ENCODE data around the gene MARK1. TPM values are rescaled to one million over a fixed set of nuclear protein-coding genes. Genes with fewer than 3 reads are reported as not detected.

MARK1 gene
- polyA plus RNA-seq, 1 of the 3 experiments (the other 2 are of a cell fraction): 3.1 TPM

DNA sequence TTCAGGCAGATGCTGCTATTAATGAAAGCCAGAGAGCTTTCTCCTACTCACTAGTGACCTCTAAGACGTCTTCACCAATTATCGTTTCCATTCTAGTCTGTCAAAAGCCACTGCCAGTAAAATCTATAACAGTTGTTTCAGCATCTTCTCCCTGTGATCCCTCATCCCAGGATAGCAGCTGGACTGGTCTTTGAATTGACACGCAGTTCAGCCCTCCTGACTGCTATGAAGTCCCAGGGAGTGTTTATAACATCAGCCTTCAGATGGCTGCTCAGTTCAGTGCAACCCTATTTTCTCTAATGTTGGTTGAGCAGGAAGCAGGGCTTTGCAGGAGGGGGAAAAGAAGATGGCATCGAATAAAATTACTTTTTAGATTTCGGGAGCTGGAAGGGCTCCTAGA is 23.6 kb upstream of the MARK1 start:
- H3K36me3 ChIP-seq (replicated peaks in 1 of 2; ENCODE audit: control insufficient read depth in 1 of 2, insufficient read depth in 2 of 2, low read length in 1 of 2): no peaks in the 10 kb centered on the region
- H2AFZ ChIP-seq (ENCODE audit: low read depth): no peak overlapping the region
- H3K4me2 ChIP-seq: no peak overlapping the region
- no peak overlapping the region for H3K9ac ChIP-seq
- no peak for DNase-seq
- ChIA-PET POLR2A (no interaction called here), CTCF (interaction anchor here (1.5 to 1.8 kb wide), 2 partner anchors 21 to 272 kb away, joined by 4 to 5 read pairs; no protein-coding TSS in a partner anchor)
- no peaks in the 10 kb centered on the region for H3K4me1 ChIP-seq (ENCODE audit: control insufficient read depth in 1 of 2, insufficient read depth in 2 of 2, low read depth in 1 of 2, low read length in 1 of 2)
- no peaks in the 10 kb centered on the region for H4K20me1 ChIP-seq (ENCODE audit: insufficient read depth)
- H3F3A ChIP-seq (replicated peaks; ENCODE audit: insufficient read depth): no peaks in the 10 kb centered on the region
- H3K9me3 ChIP-seq: no peaks in the 10 kb centered on the region
- no peaks in the 10 kb centered on the region for H3K79me2 ChIP-seq (ENCODE audit: insufficient read depth)
- H3K4me3 ChIP-seq (ENCODE audit: low read depth in 2 of 2, low read length in 1 of 2): no peak overlapping the region
- H3K27me3 ChIP-seq (ENCODE audit: insufficient read depth): no peaks in the 10 kb centered on the region; the same call in 1 of the 2 replicates
- no peaks in the 10 kb centered on the region for H3K9me2 ChIP-seq
- H3K27ac ChIP-seq (ENCODE audit: low read depth in 2 of 2, low read length in 1 of 2): no peak overlapping the region
- WGBS (ENCODE audit: low lambda C conversion rate): 68% methylated on average over 5 of the region's 5 CpGs
- TF ChIP-seq SIN3A (IDR thresholded peaks at IDR 0.05; ENCODE audit: borderline replicate concordance, low read depth, low read length) (no peak), TAF1 (IDR thresholded peaks at IDR 0.05; ENCODE audit: borderline replicate concordance, low read depth, low read length) (no peak), ELF1 (IDR thresholded peaks at IDR 0.05) (no peak), CHD2 (IDR thresholded peaks at IDR 0.05; ENCODE audit: low read length, partially characterized antibody) (no peak), RCOR1 (IDR thresholded peaks at IDR 0.05; ENCODE audit: low read length) (no peak), JUND (IDR thresholded peaks at IDR 0.05) (no peak), YY1 (IDR thresholded peaks at IDR 0.05; ENCODE audit: low read depth) (no peak), EP300 (IDR thresholded peaks at IDR 0.05; ENCODE audit: borderline replicate concordance in 1 of 2, low read depth in 1 of 2, low read length in 1 of 2) (no peak), FOXM1 (IDR thresholded peaks at IDR 0.05; ENCODE audit: low read depth) (no peak), FOXJ3 (CRISPR knock-in tag; IDR thresholded peaks at IDR 0.05) (no peak)

GRCh38 chr1:220507085-220507484 is 20.9 kb upstream of the MARK1 start:
- Histone ChIP-seq H3K4me3 (ENCODE audit: low read depth in 2 of 2, low read length in 1 of 2) (no peak overlapping the region), H3K4me2 (no peak overlapping the region), H3K79me2 (ENCODE audit: insufficient read depth) (no peaks in the 10 kb centered on the region), H3K27me3 (ENCODE audit: insufficient read depth) (no peaks in the 10 kb centered on the region; the same call in 1 of the 2 replicates), H4K20me1 (ENCODE audit: insufficient read depth) (no peaks in the 10 kb centered on the region), H3K9me2 (no peaks in the 10 kb centered on the region), H3K9me3 (no peaks in the 10 kb centered on the region), H3F3A (replicated peaks; ENCODE audit: insufficient read depth) (no peaks in the 10 kb centered on the region), H3K27ac (ENCODE audit: low read depth in 2 of 2, low read length in 1 of 2) (no peak overlapping the region), H3K4me1 (ENCODE audit: control insufficient read depth in 1 of 2, insufficient read depth in 2 of 2, low read depth in 1 of 2, low read length in 1 of 2) (no peaks in the 10 kb centered on the region), H3K9ac (no peak overlapping the region), H2AFZ (ENCODE audit: low read depth) (no peak overlapping the region), H3K36me3 (replicated peaks in 1 of 2; ENCODE audit: control insufficient read depth in 1 of 2, insufficient read depth in 2 of 2, low read length in 1 of 2) (no peaks in the 10 kb centered on the region)
- no peak for DNase-seq
- WGBS (ENCODE audit: low lambda C conversion rate): 61% methylated on average over 5 of the region's 5 CpGs
- POLR2A ChIA-PET: no interaction called here
- CTCF ChIA-PET: interaction anchor here (0.9 kb wide), 1 partner anchor 50 kb away, joined by 3 read pairs; no protein-coding TSS in a partner anchor
- TF ChIP-seq FOXJ3 (CRISPR knock-in tag; IDR thresholded peaks at IDR 0.05) (no peak), MXI1 (IDR thresholded peaks at IDR 0.05; ENCODE audit: low read depth, low read length) (no peak), RCOR1 (IDR thresholded peaks at IDR 0.05; ENCODE audit: low read length) (no peak), TCF12 (IDR thresholded peaks at IDR 0.05) (no peak), POLR2AphosphoS5 (IDR thresholded peaks at IDR 0.05; ENCODE audit: low read depth, low read length) (no peak), NRF1 (IDR thresholded peaks at IDR 0.05; ENCODE audit: low read depth, low read length) (no peak), ELF1 (IDR thresholded peaks at IDR 0.05) (no peak), RFX5 (IDR thresholded peaks at IDR 0.05; ENCODE audit: low read length) (no peak), RAD21 (IDR thresholded peaks at IDR 0.05; ENCODE audit: low read length) (no peak), TEAD4 (IDR thresholded peaks at IDR 0.05; ENCODE audit: borderline replicate concordance, insufficient read depth) (no peak)
- TF ChIP-seq, protein P1, sequence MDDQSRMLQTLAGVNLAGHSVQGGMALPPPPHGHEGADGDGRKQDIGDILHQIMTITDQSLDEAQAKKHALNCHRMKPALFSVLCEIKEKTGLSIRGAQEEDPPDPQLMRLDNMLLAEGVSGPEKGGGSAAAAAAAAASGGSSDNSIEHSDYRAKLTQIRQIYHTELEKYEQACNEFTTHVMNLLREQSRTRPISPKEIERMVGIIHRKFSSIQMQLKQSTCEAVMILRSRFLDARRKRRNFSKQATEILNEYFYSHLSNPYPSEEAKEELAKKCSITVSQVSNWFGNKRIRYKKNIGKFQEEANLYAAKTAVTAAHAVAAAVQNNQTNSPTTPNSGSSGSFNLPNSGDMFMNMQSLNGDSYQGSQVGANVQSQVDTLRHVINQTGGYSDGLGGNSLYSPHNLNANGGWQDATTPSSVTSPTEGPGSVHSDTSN (IDR thresholded peaks at IDR 0.05): no peak
- TF ChIP-seq, protein P2, sequence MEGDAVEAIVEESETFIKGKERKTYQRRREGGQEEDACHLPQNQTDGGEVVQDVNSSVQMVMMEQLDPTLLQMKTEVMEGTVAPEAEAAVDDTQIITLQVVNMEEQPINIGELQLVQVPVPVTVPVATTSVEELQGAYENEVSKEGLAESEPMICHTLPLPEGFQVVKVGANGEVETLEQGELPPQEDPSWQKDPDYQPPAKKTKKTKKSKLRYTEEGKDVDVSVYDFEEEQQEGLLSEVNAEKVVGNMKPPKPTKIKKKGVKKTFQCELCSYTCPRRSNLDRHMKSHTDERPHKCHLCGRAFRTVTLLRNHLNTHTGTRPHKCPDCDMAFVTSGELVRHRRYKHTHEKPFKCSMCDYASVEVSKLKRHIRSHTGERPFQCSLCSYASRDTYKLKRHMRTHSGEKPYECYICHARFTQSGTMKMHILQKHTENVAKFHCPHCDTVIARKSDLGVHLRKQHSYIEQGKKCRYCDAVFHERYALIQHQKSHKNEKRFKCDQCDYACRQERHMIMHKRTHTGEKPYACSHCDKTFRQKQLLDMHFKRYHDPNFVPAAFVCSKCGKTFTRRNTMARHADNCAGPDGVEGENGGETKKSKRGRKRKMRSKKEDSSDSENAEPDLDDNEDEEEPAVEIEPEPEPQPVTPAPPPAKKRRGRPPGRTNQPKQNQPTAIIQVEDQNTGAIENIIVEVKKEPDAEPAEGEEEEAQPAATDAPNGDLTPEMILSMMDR (IDR thresholded peaks at IDR 0.05): no peak
- TF ChIP-seq, protein P3, sequence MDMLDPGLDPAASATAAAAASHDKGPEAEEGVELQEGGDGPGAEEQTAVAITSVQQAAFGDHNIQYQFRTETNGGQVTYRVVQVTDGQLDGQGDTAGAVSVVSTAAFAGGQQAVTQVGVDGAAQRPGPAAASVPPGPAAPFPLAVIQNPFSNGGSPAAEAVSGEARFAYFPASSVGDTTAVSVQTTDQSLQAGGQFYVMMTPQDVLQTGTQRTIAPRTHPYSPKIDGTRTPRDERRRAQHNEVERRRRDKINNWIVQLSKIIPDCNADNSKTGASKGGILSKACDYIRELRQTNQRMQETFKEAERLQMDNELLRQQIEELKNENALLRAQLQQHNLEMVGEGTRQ (IDR thresholded peaks at IDR 0.05; ENCODE audit: borderline replicate concordance, low read depth, low read length): no peak

All from SK-N-SH (cell line).